ENCODE measurements around the gene PCDHA2.
"Not testable (repeated sequence)": the region's sequence is repeated elsewhere in the genome, so short reads cannot be mapped to it uniquely, and the experiment has no call there.

PCDHA2 gene

GRCh38 chr5:140821375-140822280, 27.0 kb downstream of the PCDHA2 start, which contains the start of gene PCDHA5:
Gene PCDHA5, plus strand, starts transcription at chr5:140821613.
- no peak for DNase-seq (ENCODE audit: low read depth, low spot score)

GRCh38 chr5:140822281-140822629, 27.6 kb downstream of the PCDHA2 start:
- no peak for DNase-seq (ENCODE audit: low read depth, low spot score)

GRCh38 chr5:140822969-140823368, 28.3 kb downstream of the PCDHA2 start:
- not testable (repeated sequence) for DNase-seq (ENCODE audit: low read depth, low spot score)

GRCh38 chr5:140823475-140823874, 28.8 kb downstream of the PCDHA2 start:
- no peak for DNase-seq (ENCODE audit: low read depth, low spot score)

GRCh38 chr5:140827704-140828361, 33.2 kb downstream of the PCDHA2 start, which contains the start of gene PCDHA6:
Gene PCDHA6, plus strand, starts transcription at chr5:140827960. Its CDS starts 132 bp downstream, at chr5:140828092.
- DNase-seq (ENCODE audit: low read depth, low spot score), result no peak

GRCh38 chr5:140828362-140828737, 33.7 kb downstream of the PCDHA2 start:
- no peak for DNase-seq (ENCODE audit: low read depth, low spot score)

- not testable (repeated sequence) for DNase-seq (ENCODE audit: low read depth, low spot score)
These were observed 35.2 kb downstream of the PCDHA2 start for GRCh38 chr5:140829511-140830501.

- DNase-seq (ENCODE audit: low read depth, low spot score), result no peak
These were observed 39.3 kb downstream of the PCDHA2 start, which contains the start of gene PCDHA7 for GRCh38 chr5:140833993-140834392. Gene PCDHA7, plus strand, starts transcription at chr5:140834269. Its CDS starts 115 bp downstream, at chr5:140834384.

GRCh38 chr5:140834439-140835008, 39.9 kb downstream of the PCDHA2 start:
- DNase-seq (ENCODE audit: low read depth, low spot score), result not testable (repeated sequence)

GRCh38 chr5:140835622-140836510, 41.2 kb downstream of the PCDHA2 start:
- DNase-seq (ENCODE audit: low read depth, low spot score), result no peak

- DNase-seq (ENCODE audit: low read depth, low spot score), result no peak
These were observed 46.6 kb downstream of the PCDHA2 start, which contains the start of gene PCDHA8 for GRCh38 chr5:140840978-140841962. Gene PCDHA8, plus strand, starts transcription at chr5:140841187. Its CDS starts 135 bp downstream, at chr5:140841322.

GRCh38 chr5:140842798-140843733, 48.4 kb downstream of the PCDHA2 start:
- no peak for DNase-seq (ENCODE audit: low read depth, low spot score)
